Measurements from ENCODE around the gene SETD6. TPM values are rescaled to one million over a fixed set of nuclear protein-coding genes. Genes with fewer than 3 reads are reported as not detected.
A peak's percentile ranks its signal among the peaks of the same experiment; 100 is the strongest.

The SETD6 gene
- total and polyA plus RNA-seq, 9 of the 15 experiments (the other 6 are each of a cell fraction or from before 2014, with no cell fraction given) = 9.2 to 40.9 (median 19.8) TPM

DNA sequence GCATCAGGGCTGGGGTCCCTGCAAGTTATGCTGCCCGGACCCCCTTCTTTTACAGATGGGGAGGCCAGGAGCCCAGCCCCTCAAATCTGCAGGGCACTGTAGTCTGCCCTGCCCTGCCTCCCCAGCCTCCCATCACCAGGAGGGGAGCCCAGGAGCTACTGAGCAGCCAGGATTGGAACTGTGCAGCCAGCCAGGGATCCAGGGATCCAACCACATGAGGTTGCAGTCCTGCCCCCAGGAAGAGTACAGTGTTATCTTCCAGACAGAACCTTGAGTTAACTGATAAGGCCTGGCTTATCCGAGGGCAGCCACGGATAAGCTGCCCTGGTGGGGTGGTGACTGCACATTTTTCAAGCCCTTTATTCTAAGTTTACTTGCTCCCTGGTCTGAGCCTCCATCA, 26.8 kb upstream of the SETD6 start (continued):
- TF ChIP-seq BRCA1 (IDR thresholded peaks at IDR 0.05) (no peak), BRCA1 (CRISPR knock-in tag; IDR thresholded peaks at IDR 0.05) (no peak), ARID1B (IDR thresholded peaks at IDR 0.05) (peak; percentile 79), NUFIP1 (IDR thresholded peaks at IDR 0.05; ENCODE audit: partially characterized antibody) (no peak), ZNF644 (tag; IDR thresholded peaks at IDR 0.05; ENCODE audit: low read depth) (no peak), CTBP1 (IDR thresholded peaks at IDR 0.05; ENCODE audit: borderline replicate concordance) (peak; percentile 40; the same call in 1 of the 2 replicates), ZNF212 (CRISPR knock-in tag; IDR thresholded peaks at IDR 0.05) (no peak), ELF2 (CRISPR knock-in tag; IDR thresholded peaks at IDR 0.05) (no peak), MYC (IDR thresholded peaks at IDR 0.05; ENCODE audit: low read depth, low read length) (peak; percentile 17; the same call in 1 of the 2 replicates), MYC (CRISPR knock-in tag; IDR thresholded peaks at IDR 0.05; ENCODE audit: borderline replicate concordance, low read depth) (no peak), TEAD4 (IDR thresholded peaks at IDR 0.05; ENCODE audit: low read length) (peak; percentile 52; the same call in 1 of the 2 replicates), TEAD4 (CRISPR knock-in tag; IDR thresholded peaks at IDR 0.05; ENCODE audit: borderline replicate concordance) (no peak), ATF7 (IDR thresholded peaks at IDR 0.05) (no peak), CBFA2T3 (IDR thresholded peaks at IDR 0.05) (peak; percentile 75), CEBPB (tag; IDR thresholded peaks at IDR 0.05) (no peak), OTX1 (CRISPR knock-in tag; IDR thresholded peaks at IDR 0.05) (no peak)
- TF ChIP-seq, protein P1, sequence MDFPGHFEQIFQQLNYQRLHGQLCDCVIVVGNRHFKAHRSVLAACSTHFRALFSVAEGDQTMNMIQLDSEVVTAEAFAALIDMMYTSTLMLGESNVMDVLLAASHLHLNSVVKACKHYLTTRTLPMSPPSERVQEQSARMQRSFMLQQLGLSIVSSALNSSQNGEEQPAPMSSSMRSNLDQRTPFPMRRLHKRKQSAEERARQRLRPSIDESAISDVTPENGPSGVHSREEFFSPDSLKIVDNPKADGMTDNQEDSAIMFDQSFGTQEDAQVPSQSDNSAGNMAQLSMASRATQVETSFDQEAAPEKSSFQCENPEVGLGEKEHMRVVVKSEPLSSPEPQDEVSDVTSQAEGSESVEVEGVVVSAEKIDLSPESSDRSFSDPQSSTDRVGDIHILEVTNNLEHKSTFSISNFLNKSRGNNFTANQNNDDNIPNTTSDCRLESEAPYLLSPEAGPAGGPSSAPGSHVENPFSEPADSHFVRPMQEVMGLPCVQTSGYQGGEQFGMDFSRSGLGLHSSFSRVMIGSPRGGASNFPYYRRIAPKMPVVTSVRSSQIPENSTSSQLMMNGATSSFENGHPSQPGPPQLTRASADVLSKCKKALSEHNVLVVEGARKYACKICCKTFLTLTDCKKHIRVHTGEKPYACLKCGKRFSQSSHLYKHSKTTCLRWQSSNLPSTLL (IDR thresholded peaks at IDR 0.05) = no peak
- TF ChIP-seq, protein P2, sequence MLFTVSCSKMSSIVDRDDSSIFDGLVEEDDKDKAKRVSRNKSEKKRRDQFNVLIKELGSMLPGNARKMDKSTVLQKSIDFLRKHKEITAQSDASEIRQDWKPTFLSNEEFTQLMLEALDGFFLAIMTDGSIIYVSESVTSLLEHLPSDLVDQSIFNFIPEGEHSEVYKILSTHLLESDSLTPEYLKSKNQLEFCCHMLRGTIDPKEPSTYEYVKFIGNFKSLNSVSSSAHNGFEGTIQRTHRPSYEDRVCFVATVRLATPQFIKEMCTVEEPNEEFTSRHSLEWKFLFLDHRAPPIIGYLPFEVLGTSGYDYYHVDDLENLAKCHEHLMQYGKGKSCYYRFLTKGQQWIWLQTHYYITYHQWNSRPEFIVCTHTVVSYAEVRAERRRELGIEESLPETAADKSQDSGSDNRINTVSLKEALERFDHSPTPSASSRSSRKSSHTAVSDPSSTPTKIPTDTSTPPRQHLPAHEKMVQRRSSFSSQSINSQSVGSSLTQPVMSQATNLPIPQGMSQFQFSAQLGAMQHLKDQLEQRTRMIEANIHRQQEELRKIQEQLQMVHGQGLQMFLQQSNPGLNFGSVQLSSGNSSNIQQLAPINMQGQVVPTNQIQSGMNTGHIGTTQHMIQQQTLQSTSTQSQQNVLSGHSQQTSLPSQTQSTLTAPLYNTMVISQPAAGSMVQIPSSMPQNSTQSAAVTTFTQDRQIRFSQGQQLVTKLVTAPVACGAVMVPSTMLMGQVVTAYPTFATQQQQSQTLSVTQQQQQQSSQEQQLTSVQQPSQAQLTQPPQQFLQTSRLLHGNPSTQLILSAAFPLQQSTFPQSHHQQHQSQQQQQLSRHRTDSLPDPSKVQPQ (CRISPR knock-in tag; IDR thresholded peaks at IDR 0.05; ENCODE audit: borderline replicate concordance) = no peak
- TF ChIP-seq, protein P3, sequence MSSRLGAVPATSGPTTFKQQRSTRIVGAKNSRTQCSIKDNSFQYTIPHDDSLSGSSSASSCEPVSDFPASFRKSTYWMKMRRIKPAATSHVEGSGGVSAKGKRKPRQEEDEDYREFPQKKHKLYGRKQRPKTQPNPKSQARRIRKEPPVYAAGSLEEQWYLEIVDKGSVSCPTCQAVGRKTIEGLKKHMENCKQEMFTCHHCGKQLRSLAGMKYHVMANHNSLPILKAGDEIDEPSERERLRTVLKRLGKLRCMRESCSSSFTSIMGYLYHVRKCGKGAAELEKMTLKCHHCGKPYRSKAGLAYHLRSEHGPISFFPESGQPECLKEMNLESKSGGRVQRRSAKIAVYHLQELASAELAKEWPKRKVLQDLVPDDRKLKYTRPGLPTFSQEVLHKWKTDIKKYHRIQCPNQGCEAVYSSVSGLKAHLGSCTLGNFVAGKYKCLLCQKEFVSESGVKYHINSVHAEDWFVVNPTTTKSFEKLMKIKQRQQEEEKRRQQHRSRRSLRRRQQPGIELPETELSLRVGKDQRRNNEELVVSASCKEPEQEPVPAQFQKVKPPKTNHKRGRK (tag; IDR thresholded peaks at IDR 0.05) = no peak
- TF ChIP-seq, protein P4, sequence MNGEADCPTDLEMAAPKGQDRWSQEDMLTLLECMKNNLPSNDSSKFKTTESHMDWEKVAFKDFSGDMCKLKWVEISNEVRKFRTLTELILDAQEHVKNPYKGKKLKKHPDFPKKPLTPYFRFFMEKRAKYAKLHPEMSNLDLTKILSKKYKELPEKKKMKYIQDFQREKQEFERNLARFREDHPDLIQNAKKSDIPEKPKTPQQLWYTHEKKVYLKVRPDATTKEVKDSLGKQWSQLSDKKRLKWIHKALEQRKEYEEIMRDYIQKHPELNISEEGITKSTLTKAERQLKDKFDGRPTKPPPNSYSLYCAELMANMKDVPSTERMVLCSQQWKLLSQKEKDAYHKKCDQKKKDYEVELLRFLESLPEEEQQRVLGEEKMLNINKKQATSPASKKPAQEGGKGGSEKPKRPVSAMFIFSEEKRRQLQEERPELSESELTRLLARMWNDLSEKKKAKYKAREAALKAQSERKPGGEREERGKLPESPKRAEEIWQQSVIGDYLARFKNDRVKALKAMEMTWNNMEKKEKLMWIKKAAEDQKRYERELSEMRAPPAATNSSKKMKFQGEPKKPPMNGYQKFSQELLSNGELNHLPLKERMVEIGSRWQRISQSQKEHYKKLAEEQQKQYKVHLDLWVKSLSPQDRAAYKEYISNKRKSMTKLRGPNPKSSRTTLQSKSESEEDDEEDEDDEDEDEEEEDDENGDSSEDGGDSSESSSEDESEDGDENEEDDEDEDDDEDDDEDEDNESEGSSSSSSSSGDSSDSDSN (IDR thresholded peaks at IDR 0.05; ENCODE audit: borderline replicate concordance in 1 of 2, low read depth in 2 of 2, low read length in 2 of 2) = no peak
- TF ChIP-seq, protein P5, sequence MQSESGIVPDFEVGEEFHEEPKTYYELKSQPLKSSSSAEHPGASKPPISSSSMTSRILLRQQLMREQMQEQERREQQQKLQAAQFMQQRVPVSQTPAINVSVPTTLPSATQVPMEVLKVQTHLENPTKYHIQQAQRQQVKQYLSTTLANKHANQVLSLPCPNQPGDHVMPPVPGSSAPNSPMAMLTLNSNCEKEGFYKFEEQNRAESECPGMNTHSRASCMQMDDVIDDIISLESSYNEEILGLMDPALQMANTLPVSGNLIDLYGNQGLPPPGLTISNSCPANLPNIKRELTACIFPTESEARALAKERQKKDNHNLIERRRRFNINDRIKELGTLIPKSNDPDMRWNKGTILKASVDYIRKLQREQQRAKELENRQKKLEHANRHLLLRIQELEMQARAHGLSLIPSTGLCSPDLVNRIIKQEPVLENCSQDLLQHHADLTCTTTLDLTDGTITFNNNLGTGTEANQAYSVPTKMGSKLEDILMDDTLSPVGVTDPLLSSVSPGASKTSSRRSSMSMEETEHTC (IDR thresholded peaks at IDR 0.05) = no peak
